HG02798 (cell line): ENCODE measurements around the gene RNU4-1.
"Not testable (repeated sequence)": the region's sequence is repeated elsewhere in the genome, so short reads cannot be mapped to it uniquely, and the experiment has no call there.

Experiments used
- ATAC-seq: cut with Tn5 transposase; IDR thresholded peaks from one replicate; pipeline ENCODE4 v1.9.1; 2021; ENCODE audit warnings: mild to moderate bottlenecking; ENCODE audit not compliant: unreplicated experiment, poor library complexity

RNU4-1 gene

GRCh38 chr12:120292661-120293531, at the start of gene RNU4-1:
TSS of gene RNU4-1 (minus strand) at chr12:120293237.
- ATAC-seq, result peak; percentile 35

- ATAC-seq, result no peak
Observed at GRCh38 chr12:120342175-120343038, 49.4 kb upstream of the RNU4-1 start.

GRCh38 chr12:120339256-120339655, 46.2 kb upstream of the RNU4-1 start:
- no peak for ATAC-seq

- no peak for ATAC-seq
Observed at GRCh38 chr12:120337730-120338129, 44.7 kb upstream of the RNU4-1 start.

GRCh38 chr12:120336392-120336791, 43.4 kb upstream of the RNU4-1 start:
- ATAC-seq, result not testable (repeated sequence)

- ATAC-seq, result not testable (repeated sequence)
Observed at GRCh38 chr12:120335447-120335846, 42.4 kb upstream of the RNU4-1 start.

- ATAC-seq, result no peak
Observed at GRCh38 chr12:120332523-120332922, 39.5 kb upstream of the RNU4-1 start.

- no peak for ATAC-seq
Observed at GRCh38 chr12:120332041-120332440, 39.0 kb upstream of the RNU4-1 start.

GRCh38 chr12:120331390-120331789, 38.4 kb upstream of the RNU4-1 start:
- no peak for ATAC-seq

GRCh38 chr12:120328228-120328627, 35.2 kb upstream of the RNU4-1 start:
- no peak for ATAC-seq

GRCh38 chr12:120327593-120327992, 34.6 kb upstream of the RNU4-1 start, which contains the start of gene PLA2G1B:
TSS of gene PLA2G1B (minus strand) at chr12:120327779. CDS start at chr12:120327753, 26 bp downstream.
- ATAC-seq, result no peak

GRCh38 chr12:120324841-120325417, 31.9 kb upstream of the RNU4-1 start:
- no peak for ATAC-seq

GRCh38 chr12:120323772-120324171, 30.7 kb upstream of the RNU4-1 start:
- ATAC-seq, result no peak

- no peak for ATAC-seq
Observed at GRCh38 chr12:120321382-120322202, 28.6 kb upstream of the RNU4-1 start.

- peak; percentile 99 for ATAC-seq
Observed at GRCh38 chr12:120317224-120318105, 24.4 kb upstream of the RNU4-1 start.

GRCh38 chr12:120316798-120317223, 23.8 kb upstream of the RNU4-1 start:
- ATAC-seq, result no peak

GRCh38 chr12:120314220-120314619, 21.2 kb upstream of the RNU4-1 start:
- ATAC-seq, result no peak

GRCh38 chr12:120301962-120302815, 9.2 kb upstream of the RNU4-1 start, which contains the start of gene SIRT4:
TSS of gene SIRT4 (plus strand) at chr12:120302321. CDS start at chr12:120303562, 1,241 bp downstream.
- peak; percentile 99 for ATAC-seq
